Pancreas (tissue), 10 donors: ENCODE results near the gene HIBCH. TPM values are rescaled to one million over a fixed set of nuclear protein-coding genes. Genes with fewer than 3 reads are reported as not detected.

ENCODE experiments used
- ATAC-seq, 4 donors: fragments of 200-7000 bp; cut with Tn5 transposase; one replicate each; pipeline versions ENCODE4 v1.8.0 to v1.9.1; 2020; ENCODE audit warnings: mild to moderate bottlenecking in 4 of 4, moderate library complexity in 4 of 4
- DNase-seq, 6 donors: peaks; one replicate each; pipeline ENCODE4 v3.0.0-alpha.2; 2020
- FAIRE-seq: peaks from 2 replicates; lab custom pipeline; 2012; peaks lifted over from hg19 to GRCh38; lab: Jason Lieb, UNC
- H3K27ac ChIP-seq, 4 donors: fragments of 200-600 bp; sonication (generic); 1 replicate in 3 of 4; 2 replicates in 1 of 4; pipeline versions ENCODE4 v1.5.0 to v1.8.0; 2020
- H3K27me3 ChIP-seq, 4 donors: fragments of 200-600 bp; one replicate each; pipeline ENCODE4 v1.8.0; 2021
- H3K36me3 ChIP-seq, 3 donors: fragments of 200-600 bp; sonication (generic) in 1 of 3; one replicate each; pipeline versions ENCODE4 v1.5.0 to v1.8.0; 2020 to 2021
- H3K4me1 ChIP-seq, 3 donors: fragments of 200-600 bp; one replicate each; pipeline ENCODE4 v1.8.0; 2021
- H3K4me3 ChIP-seq, 4 donors: fragments of 200-600 bp; sonication (generic) in 2 of 4; one replicate each; pipeline versions ENCODE4 v1.5.0 to v1.8.0; 2020 to 2021
- H3K9me3 ChIP-seq, 4 donors: fragments of 200-600 bp; one replicate each; pipeline ENCODE4 v1.8.0; 2021
- CTCF ChIP-seq, 4 donors: fragments of 200-600 bp; sonication (generic) in 3 of 4; IDR thresholded peaks; one replicate each; pipeline versions ENCODE4 v1.5.0 to v1.8.0; 2021; ENCODE audit warnings: antibody characterized with exemption in 4 of 4
- WGBS, 2 donors: extraction: QIAGEN DNeasy Blood & Tissue Kit; methylation state at CpG; one replicate each; pipeline ENCODE4 v1.1.7; 2013; 5-methylcytosine and 5-hydroxymethylcytosine counted together
- intact Hi-C, 3 donors: fragments of 100-400 bp; cut with DNase I; formaldehyde crosslinking; loops; one replicate each; pipeline versions ENCODE4 v1.11.1 to v1.14.2; 2022
- polyA plus RNA-seq, 2 donors: library from polyadenylated mRNA; stranded (reverse); fragments of 200-250 nt; gene quantifications; one replicate each; pipeline ENCODE4 v1.2.3, GENCODE V29; 2013
- total RNA-seq, 6 donors: library from RNA; stranded (reverse); fragmentation: NEBNext Ultra II Directional in 4 of 6; extraction: Animal tissue kit (Norgen Biotek cat#: 25700) in 4 of 6; gene quantifications; one replicate each; pipeline versions ENCODE4 v1.2.1 to v1.2.4, GENCODE V29; 2021 to 2023
- donor health status: healthy with polysubstance abuse.
- donor health status: DM: no; HTN: no; CAD: no; lungs with moderate emphysema.
- donor health status: DM: no; HTN: no; CAD: no.
- donor health status: control.
- donor health status: control.
- donor health status: Bipolar disorder and iron deficiency.
- donor health status: DM: yes; HTN: yes; CAD: no.
- donor health status: DM: no; HTN: no; CAD: no.
- donor health status: DM: no; HTN: no; CAD: no.
- donor health status: DM: yes; HTN: yes; CAD: no.

The HIBCH gene
- total and polyA plus RNA-seq, 8 donors, result 7.6 to 29.3 (median 21.1) TPM

- intact Hi-C loops, result no loop called here
- no peaks in the 10 kb centered on the region for H3K9me3 ChIP-seq
- FAIRE-seq, result no peak
- 92 to 95% methylated on average over 19 of the region's 19 CpGs for WGBS, 2 donors
- H3K4me1 ChIP-seq, result no peaks in the 10 kb centered on the region
- no peaks in the 10 kb centered on the region for H3K36me3 ChIP-seq
- H3K27ac ChIP-seq, result no peak overlapping the region
- no peak for TF ChIP-seq CTCF (IDR thresholded peaks at IDR 0.05)
- no peak overlapping the region for H3K4me3 ChIP-seq
- H3K27me3 ChIP-seq, result no peaks in the 10 kb centered on the region
- ATAC-seq, result no peak
- DNase-seq, result peak in 2 of 6 donors; percentile 33 to 53
Measured at GRCh38 chr2:190213441-190214335, 105.9 kb downstream of the HIBCH start.

- intact Hi-C loops, result no loop called here
- H3K4me1 ChIP-seq, result no peaks in the 10 kb centered on the region
- H3K27me3 ChIP-seq, result no peaks in the 10 kb centered on the region
- no peak for DNase-seq
- H3K36me3 ChIP-seq, result no peaks in the 10 kb centered on the region
- H3K9me3 ChIP-seq, result no peaks in the 10 kb centered on the region
- no peak overlapping the region for H3K27ac ChIP-seq
- no peak for TF ChIP-seq CTCF (IDR thresholded peaks at IDR 0.05)
- no peak for FAIRE-seq
- H3K4me3 ChIP-seq, result no peak overlapping the region
- 50 to 71% methylated on average over 2 of the region's 2 CpGs for WGBS, 2 donors
- no peak for ATAC-seq
Measured at GRCh38 chr2:190210471-190210870, 109.2 kb downstream of the HIBCH start.

GRCh38 chr2:190209559-190209958 lies 110.1 kb downstream of the HIBCH start:
- no peak for TF ChIP-seq CTCF (IDR thresholded peaks at IDR 0.05)
- H3K27ac ChIP-seq, result no peak overlapping the region
- 93 to 94% methylated on average over 5 of the region's 5 CpGs for WGBS, 2 donors
- no peak overlapping the region for H3K4me3 ChIP-seq
- H3K36me3 ChIP-seq, result no peaks in the 10 kb centered on the region
- no peak for FAIRE-seq
- intact Hi-C loops, result no loop called here
- H3K9me3 ChIP-seq, result no peaks in the 10 kb centered on the region
- H3K27me3 ChIP-seq, result no peaks in the 10 kb centered on the region
- no peaks in the 10 kb centered on the region for H3K4me1 ChIP-seq
- no peak for DNase-seq
- no peak for ATAC-seq

GRCh38 chr2:190207930-190208329 lies 111.7 kb downstream of the HIBCH start:
- no peak for ATAC-seq
- Histone ChIP-seq H3K9me3 (no peaks in the 10 kb centered on the region), H3K36me3 (no peaks in the 10 kb centered on the region), H3K4me3 (no peak overlapping the region), H3K27ac (no peak overlapping the region), H3K4me1 (no peaks in the 10 kb centered on the region), H3K27me3 (no peaks in the 10 kb centered on the region)
- intact Hi-C loops, result no loop called here
- WGBS, 2 donors, result 67 to 78% methylated on average over 2 of the region's 2 CpGs
- no peak for FAIRE-seq
- TF ChIP-seq CTCF (IDR thresholded peaks at IDR 0.05), result no peak
- no peak for DNase-seq

GRCh38 chr2:190205657-190206056 lies 114.0 kb downstream of the HIBCH start:
- peak in 1 of 4 donors; percentile 22 for ATAC-seq
- DNase-seq, result no peak
- Histone ChIP-seq H3K4me1 (no peaks in the 10 kb centered on the region), H3K9me3 (no peaks in the 10 kb centered on the region), H3K4me3 (no peak overlapping the region), H3K36me3 (no peaks in the 10 kb centered on the region), H3K27me3 (no peaks in the 10 kb centered on the region), H3K27ac (no peak overlapping the region)
- no peak for TF ChIP-seq CTCF (IDR thresholded peaks at IDR 0.05)
- intact Hi-C loops, result no loop called here
- FAIRE-seq, result no peak
- WGBS, 2 donors, result 84 to 89% methylated on average over 4 of the region's 4 CpGs
